ENCODE measurements around the gene FLNB. TPM values are rescaled to one million over a fixed set of nuclear protein-coding genes. Genes with fewer than 3 reads are reported as not detected.

FLNB gene
- total RNA-seq, 1 experiment from 2014 or later, result 83.4 TPM

- Histone ChIP-seq H3K79me1 (ENCODE audit: insufficient read depth, low read depth, low read length, poor library complexity, severe bottlenecking) (no peaks in the 10 kb centered on the region), H3K4me2 (ENCODE audit: insufficient read depth, insufficient read length, low read length) (no peak overlapping the region), H3K4me1 (ENCODE audit: insufficient read depth, low read length) (no peaks in the 10 kb centered on the region), H3K27ac (ENCODE audit: insufficient read length, low read depth, low read length) (no peak overlapping the region), H3K23ac (ENCODE audit: insufficient read length, low read depth, low read length) (no peak overlapping the region), H3K27me3 (ENCODE audit: insufficient read depth, low read length) (no peaks in the 10 kb centered on the region), H2AFZ (ENCODE audit: low read length) (no peak overlapping the region), H2BK120ac (ENCODE audit: low read depth, low read length, poor library complexity, severe bottlenecking) (no peak overlapping the region), H2BK5ac (ENCODE audit: insufficient read length, low read length) (no peak overlapping the region), H3K18ac (ENCODE audit: insufficient read length, low read depth, low read length) (no peak overlapping the region), H4K8ac (replicated peaks; ENCODE audit: insufficient read length, low read depth, low read length) (no peak overlapping the region), H2BK12ac (ENCODE audit: insufficient read length, low read depth, low read length) (no peak overlapping the region), H3K56ac (ENCODE audit: insufficient read length, low read depth, low read length) (no peak overlapping the region), H4K20me1 (ENCODE audit: control insufficient read depth, insufficient read depth, insufficient read length) (no peaks in the 10 kb centered on the region), H3K23me2 (ENCODE audit: insufficient read length, low read depth, low read length, poor library complexity, severe bottlenecking) (no peaks in the 10 kb centered on the region), H3K4ac (ENCODE audit: low read depth, low read length) (no peak overlapping the region), H3K9me3 (ENCODE audit: control insufficient read depth, low read depth, low read length) (no peaks in the 10 kb centered on the region), H3K14ac (ENCODE audit: insufficient read depth, low read length) (no peak overlapping the region; the same call in 1 of the 2 replicates), H2BK15ac (ENCODE audit: low read depth, low read length) (no peak overlapping the region), H2AK5ac (ENCODE audit: insufficient read length, low read length) (no peak overlapping the region), H4K91ac (ENCODE audit: insufficient read length, low read depth, low read length) (no peak overlapping the region), H3K79me2 (ENCODE audit: insufficient read depth, low read length) (no peaks in the 10 kb centered on the region), H3T11ph (ENCODE audit: low read length) (no peak overlapping the region), H3K9ac (ENCODE audit: extremely low read depth, insufficient read length, low read length) (no peak overlapping the region), H4K5ac (ENCODE audit: insufficient read length, low read depth, low read length) (no peak overlapping the region), H2BK20ac (ENCODE audit: low read depth, low read length, poor library complexity, severe bottlenecking) (no peak overlapping the region)
- H3K4me1 Mint-ChIP-seq, result no peaks in the 10 kb centered on the region
- H3K27me3 Mint-ChIP-seq (ENCODE audit: low read depth), result no peaks in the 10 kb centered on the region
- no peak overlapping the region for H3K4me3 Mint-ChIP-seq
- 0 out of 7 replicates have a peak overlapping the region, but pooled peaks of 1 of the 3 experiments have one; percentile 30 for H3K27ac Mint-ChIP-seq
- peaks cover 36 to 67% (median 66%) of the 10 kb centered on the region in 3 experiments; a peak in 6 of 7 replicates for H3K36me3 Mint-ChIP-seq (ENCODE audit: insufficient read depth in 1 of 3, low read depth in 3 of 3)
- TF ChIP-seq, protein P1, sequence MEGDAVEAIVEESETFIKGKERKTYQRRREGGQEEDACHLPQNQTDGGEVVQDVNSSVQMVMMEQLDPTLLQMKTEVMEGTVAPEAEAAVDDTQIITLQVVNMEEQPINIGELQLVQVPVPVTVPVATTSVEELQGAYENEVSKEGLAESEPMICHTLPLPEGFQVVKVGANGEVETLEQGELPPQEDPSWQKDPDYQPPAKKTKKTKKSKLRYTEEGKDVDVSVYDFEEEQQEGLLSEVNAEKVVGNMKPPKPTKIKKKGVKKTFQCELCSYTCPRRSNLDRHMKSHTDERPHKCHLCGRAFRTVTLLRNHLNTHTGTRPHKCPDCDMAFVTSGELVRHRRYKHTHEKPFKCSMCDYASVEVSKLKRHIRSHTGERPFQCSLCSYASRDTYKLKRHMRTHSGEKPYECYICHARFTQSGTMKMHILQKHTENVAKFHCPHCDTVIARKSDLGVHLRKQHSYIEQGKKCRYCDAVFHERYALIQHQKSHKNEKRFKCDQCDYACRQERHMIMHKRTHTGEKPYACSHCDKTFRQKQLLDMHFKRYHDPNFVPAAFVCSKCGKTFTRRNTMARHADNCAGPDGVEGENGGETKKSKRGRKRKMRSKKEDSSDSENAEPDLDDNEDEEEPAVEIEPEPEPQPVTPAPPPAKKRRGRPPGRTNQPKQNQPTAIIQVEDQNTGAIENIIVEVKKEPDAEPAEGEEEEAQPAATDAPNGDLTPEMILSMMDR (conservative IDR thresholded peaks at IDR 0.05), result no peak
- no CpG with 5 or more reads among the region's 11 CpGs for WGBS (ENCODE audit: extremely low coverage, insufficient read length, low lambda C conversion rate)
- no peaks in the 10 kb centered on the region for H3K9me3 Mint-ChIP-seq
- no peak for DNase-seq
Observed at GRCh38 chr3:58130591-58130990, 122.4 kb downstream of the FLNB start.

Data from H9 (cell line).